ENCODE measurements around the gene NSG2.

NSG2 gene

DNA sequence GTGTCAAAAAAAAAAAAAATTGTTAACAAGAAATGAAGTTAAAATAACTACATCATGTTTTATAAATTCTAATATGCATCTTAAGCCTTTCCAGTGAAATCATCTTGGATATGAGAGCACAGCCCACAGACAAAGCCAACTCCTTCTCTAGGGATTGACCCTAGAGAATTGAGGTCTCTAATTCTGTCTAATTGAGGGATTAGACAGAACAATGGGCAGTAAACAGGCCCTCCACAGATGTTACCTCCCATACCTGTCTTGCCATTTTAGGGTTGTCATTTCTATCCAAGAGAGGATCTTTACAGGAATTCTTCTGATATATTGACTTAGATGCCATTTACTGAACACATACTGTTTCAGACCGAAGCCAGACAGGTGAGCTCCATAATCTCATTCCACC, 42.3 kb downstream of the NSG2 start:
- Histone ChIP-seq H3K36me3 (ENCODE audit: control insufficient read depth in 2 of 2, insufficient read depth in 1 of 2, low read length in 2 of 2) (no peaks in the 10 kb centered on the region), H3K4me3 (ENCODE audit: low read depth, low read length) (no peak overlapping the region), H3K4me1 (ENCODE audit: control insufficient read depth, insufficient read depth, low read length) (no peaks in the 10 kb centered on the region), H3K27ac (ENCODE audit: extremely low read depth, low read depth, low read length) (no peak overlapping the region), H3K9me3 (ENCODE audit: control insufficient read depth, insufficient read depth, low read depth, low read length) (no peaks in the 10 kb centered on the region)
- POLR2A ChIA-PET = no interaction called here
- TF ChIP-seq SP7 (tag by site-specific recombination; IDR thresholded peaks at IDR 0.05) (no peak), ZNF433 (tag by site-specific recombination; IDR thresholded peaks at IDR 0.05; ENCODE audit: low read depth) (no peak), ZXDB (tag by site-specific recombination; IDR thresholded peaks at IDR 0.05) (no peak), ZBTB1 (tag by site-specific recombination; IDR thresholded peaks at IDR 0.05) (no peak), ZNF660 (tag by site-specific recombination; IDR thresholded peaks at IDR 0.05) (no peak), ZNF555 (tag by site-specific recombination; conservative IDR thresholded peaks at IDR 0.05) (no peak), ZNF707 (tag by site-specific recombination; IDR thresholded peaks at IDR 0.05) (no peak)
- TF ChIP-seq, protein P1, sequence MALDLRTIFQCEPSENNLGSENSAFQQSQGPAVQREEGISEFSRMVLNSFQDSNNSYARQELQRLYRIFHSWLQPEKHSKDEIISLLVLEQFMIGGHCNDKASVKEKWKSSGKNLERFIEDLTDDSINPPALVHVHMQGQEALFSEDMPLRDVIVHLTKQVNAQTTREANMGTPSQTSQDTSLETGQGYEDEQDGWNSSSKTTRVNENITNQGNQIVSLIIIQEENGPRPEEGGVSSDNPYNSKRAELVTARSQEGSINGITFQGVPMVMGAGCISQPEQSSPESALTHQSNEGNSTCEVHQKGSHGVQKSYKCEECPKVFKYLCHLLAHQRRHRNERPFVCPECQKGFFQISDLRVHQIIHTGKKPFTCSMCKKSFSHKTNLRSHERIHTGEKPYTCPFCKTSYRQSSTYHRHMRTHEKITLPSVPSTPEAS (tag by site-specific recombination; IDR thresholded peaks at IDR 0.05) = no peak
- TF ChIP-seq, protein P2, sequence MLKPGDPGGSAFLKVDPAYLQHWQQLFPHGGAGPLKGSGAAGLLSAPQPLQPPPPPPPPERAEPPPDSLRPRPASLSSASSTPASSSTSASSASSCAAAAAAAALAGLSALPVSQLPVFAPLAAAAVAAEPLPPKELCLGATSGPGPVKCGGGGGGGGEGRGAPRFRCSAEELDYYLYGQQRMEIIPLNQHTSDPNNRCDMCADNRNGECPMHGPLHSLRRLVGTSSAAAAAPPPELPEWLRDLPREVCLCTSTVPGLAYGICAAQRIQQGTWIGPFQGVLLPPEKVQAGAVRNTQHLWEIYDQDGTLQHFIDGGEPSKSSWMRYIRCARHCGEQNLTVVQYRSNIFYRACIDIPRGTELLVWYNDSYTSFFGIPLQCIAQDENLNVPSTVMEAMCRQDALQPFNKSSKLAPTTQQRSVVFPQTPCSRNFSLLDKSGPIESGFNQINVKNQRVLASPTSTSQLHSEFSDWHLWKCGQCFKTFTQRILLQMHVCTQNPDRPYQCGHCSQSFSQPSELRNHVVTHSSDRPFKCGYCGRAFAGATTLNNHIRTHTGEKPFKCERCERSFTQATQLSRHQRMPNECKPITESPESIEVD (tag by site-specific recombination; IDR thresholded peaks at IDR 0.05) = no peak
- CTCF ChIA-PET = interaction anchor here (0.7 kb wide), 2 partner anchors 29 to 224 kb away, joined by 3 read pairs; no protein-coding TSS in a partner anchor

DNA sequence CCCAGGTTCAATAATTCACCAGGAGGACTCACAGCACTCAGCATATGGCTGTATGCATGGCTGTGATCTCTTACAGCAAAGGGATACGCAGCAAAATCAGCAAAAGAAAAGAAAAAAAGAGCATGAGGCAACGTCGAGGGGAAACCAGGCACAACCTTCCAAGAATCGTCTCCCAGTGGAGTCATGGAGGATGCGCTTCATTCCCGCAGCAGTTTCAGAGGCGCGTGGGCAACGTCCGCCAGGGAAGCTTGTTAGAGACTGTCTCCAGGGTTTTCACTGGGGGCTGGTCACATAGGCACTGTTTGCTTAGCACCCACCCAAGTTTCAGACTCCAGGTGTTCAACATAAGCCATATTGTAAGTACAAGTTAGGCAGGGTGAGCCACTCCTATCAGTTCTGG, 44.6 kb downstream of the NSG2 start:
- ChIA-PET CTCF (no interaction called here), POLR2A (no interaction called here)
- Histone ChIP-seq H3K4me3 (ENCODE audit: low read depth, low read length) (no peak overlapping the region), H3K9me3 (ENCODE audit: control insufficient read depth, insufficient read depth, low read depth, low read length) (no peaks in the 10 kb centered on the region), H3K36me3 (ENCODE audit: control insufficient read depth in 2 of 2, insufficient read depth in 1 of 2, low read length in 2 of 2) (no peaks in the 10 kb centered on the region), H3K27ac (ENCODE audit: extremely low read depth, low read depth, low read length) (no peak overlapping the region), H3K4me1 (ENCODE audit: control insufficient read depth, insufficient read depth, low read length) (no peaks in the 10 kb centered on the region)
- TF ChIP-seq, protein P3, sequence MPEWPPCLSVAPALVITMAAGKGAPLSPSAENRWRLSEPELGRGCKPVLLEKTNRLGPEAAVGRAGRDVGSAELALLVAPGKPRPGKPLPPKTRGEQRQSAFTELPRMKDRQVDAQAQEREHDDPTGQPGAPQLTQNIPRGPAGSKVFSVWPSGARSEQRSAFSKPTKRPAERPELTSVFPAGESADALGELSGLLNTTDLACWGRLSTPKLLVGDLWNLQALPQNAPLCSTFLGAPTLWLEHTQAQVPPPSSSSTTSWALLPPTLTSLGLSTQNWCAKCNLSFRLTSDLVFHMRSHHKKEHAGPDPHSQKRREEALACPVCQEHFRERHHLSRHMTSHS (tag by site-specific recombination; IDR thresholded peaks at IDR 0.05) = no peak
- no peak for TF ChIP-seq GFI1B (tag by site-specific recombination; IDR thresholded peaks at IDR 0.05)
- TF ChIP-seq ZNF155 (tag by site-specific recombination; IDR thresholded peaks at IDR 0.05) = no peak
- TF ChIP-seq, protein P4, sequence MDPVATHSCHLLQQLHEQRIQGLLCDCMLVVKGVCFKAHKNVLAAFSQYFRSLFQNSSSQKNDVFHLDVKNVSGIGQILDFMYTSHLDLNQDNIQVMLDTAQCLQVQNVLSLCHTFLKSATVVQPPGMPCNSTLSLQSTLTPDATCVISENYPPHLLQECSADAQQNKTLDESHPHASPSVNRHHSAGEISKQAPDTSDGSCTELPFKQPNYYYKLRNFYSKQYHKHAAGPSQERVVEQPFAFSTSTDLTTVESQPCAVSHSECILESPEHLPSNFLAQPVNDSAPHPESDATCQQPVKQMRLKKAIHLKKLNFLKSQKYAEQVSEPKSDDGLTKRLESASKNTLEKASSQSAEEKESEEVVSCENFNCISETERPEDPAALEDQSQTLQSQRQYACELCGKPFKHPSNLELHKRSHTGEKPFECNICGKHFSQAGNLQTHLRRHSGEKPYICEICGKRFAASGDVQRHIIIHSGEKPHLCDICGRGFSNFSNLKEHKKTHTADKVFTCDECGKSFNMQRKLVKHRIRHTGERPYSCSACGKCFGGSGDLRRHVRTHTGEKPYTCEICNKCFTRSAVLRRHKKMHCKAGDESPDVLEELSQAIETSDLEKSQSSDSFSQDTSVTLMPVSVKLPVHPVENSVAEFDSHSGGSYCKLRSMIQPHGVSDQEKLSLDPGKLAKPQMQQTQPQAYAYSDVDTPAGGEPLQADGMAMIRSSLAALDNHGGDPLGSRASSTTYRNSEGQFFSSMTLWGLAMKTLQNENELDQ (tag by site-specific recombination; IDR thresholded peaks at IDR 0.05; ENCODE audit: low read depth) = no peak
- TF ChIP-seq ZNF112 (tag by site-specific recombination; IDR thresholded peaks at IDR 0.05) = no peak
- TF ChIP-seq ZNF777 (tag by site-specific recombination; IDR thresholded peaks at IDR 0.05; ENCODE audit: borderline replicate concordance) = no peak
- TF ChIP-seq IKZF3 (tag by site-specific recombination; IDR thresholded peaks at IDR 0.05) = no peak
- TF ChIP-seq ZNF37A (tag by site-specific recombination; IDR thresholded peaks at IDR 0.05) = no peak
- no peak for TF ChIP-seq FEZF1 (tag by site-specific recombination; IDR thresholded peaks at IDR 0.05)
- TF ChIP-seq ZNF221 (tag by site-specific recombination; IDR thresholded peaks at IDR 0.05; ENCODE audit: borderline replicate concordance) = no peak
- no peak for TF ChIP-seq SP7 (tag by site-specific recombination; IDR thresholded peaks at IDR 0.05)
- no peak for TF ChIP-seq HOXA7 (CRISPR knock-in tag; IDR thresholded peaks at IDR 0.05; ENCODE audit: borderline replicate concordance)
- TF ChIP-seq, protein P5, sequence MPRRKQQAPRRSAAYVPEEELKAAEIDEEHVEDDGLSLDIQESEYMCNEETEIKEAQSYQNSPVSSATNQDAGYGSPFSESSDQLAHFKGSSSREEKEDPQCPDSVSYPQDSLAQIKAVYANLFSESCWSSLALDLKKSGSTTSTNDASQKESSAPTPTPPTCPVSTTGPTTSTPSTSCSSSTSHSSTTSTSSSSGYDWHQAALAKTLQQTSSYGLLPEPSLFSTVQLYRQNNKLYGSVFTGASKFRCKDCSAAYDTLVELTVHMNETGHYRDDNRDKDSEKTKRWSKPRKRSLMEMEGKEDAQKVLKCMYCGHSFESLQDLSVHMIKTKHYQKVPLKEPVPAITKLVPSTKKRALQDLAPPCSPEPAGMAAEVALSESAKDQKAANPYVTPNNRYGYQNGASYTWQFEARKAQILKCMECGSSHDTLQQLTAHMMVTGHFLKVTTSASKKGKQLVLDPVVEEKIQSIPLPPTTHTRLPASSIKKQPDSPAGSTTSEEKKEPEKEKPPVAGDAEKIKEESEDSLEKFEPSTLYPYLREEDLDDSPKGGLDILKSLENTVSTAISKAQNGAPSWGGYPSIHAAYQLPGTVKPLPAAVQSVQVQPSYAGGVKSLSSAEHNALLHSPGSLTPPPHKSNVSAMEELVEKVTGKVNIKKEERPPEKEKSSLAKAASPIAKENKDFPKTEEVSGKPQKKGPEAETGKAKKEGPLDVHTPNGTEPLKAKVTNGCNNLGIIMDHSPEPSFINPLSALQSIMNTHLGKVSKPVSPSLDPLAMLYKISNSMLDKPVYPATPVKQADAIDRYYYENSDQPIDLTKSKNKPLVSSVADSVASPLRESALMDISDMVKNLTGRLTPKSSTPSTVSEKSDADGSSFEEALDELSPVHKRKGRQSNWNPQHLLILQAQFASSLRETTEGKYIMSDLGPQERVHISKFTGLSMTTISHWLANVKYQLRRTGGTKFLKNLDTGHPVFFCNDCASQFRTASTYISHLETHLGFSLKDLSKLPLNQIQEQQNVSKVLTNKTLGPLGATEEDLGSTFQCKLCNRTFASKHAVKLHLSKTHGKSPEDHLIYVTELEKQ (tag by site-specific recombination; IDR thresholded peaks at IDR 0.05; ENCODE audit: borderline replicate concordance) = no peak
- TF ChIP-seq ZNF114 (tag by site-specific recombination; IDR thresholded peaks at IDR 0.05) = no peak
- TF ChIP-seq, protein P6, sequence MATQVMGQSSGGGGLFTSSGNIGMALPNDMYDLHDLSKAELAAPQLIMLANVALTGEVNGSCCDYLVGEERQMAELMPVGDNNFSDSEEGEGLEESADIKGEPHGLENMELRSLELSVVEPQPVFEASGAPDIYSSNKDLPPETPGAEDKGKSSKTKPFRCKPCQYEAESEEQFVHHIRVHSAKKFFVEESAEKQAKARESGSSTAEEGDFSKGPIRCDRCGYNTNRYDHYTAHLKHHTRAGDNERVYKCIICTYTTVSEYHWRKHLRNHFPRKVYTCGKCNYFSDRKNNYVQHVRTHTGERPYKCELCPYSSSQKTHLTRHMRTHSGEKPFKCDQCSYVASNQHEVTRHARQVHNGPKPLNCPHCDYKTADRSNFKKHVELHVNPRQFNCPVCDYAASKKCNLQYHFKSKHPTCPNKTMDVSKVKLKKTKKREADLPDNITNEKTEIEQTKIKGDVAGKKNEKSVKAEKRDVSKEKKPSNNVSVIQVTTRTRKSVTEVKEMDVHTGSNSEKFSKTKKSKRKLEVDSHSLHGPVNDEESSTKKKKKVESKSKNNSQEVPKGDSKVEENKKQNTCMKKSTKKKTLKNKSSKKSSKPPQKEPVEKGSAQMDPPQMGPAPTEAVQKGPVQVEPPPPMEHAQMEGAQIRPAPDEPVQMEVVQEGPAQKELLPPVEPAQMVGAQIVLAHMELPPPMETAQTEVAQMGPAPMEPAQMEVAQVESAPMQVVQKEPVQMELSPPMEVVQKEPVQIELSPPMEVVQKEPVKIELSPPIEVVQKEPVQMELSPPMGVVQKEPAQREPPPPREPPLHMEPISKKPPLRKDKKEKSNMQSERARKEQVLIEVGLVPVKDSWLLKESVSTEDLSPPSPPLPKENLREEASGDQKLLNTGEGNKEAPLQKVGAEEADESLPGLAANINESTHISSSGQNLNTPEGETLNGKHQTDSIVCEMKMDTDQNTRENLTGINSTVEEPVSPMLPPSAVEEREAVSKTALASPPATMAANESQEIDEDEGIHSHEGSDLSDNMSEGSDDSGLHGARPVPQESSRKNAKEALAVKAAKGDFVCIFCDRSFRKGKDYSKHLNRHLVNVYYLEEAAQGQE (tag by site-specific recombination; IDR thresholded peaks at IDR 0.05) = no peak

All from HEK293 (cell line).